Thyroid gland (tissue), 4 donors: ENCODE results near the gene MOBP. TPM values are rescaled to one million over a fixed set of nuclear protein-coding genes. Genes with fewer than 3 reads are reported as not detected.

Experiments used
- DNase-seq, 2 donors: peaks; one replicate each; pipeline ENCODE4 v3.0.0-alpha.2; 2019
- H3K27ac ChIP-seq, 3 donors: fragments of 200-600 bp; sonication (generic); 1 replicate in 2 of 3; 2 replicates in 1 of 3; pipeline ENCODE4 v1.5.1; 2016 to 2019; ENCODE audit warnings: mild to moderate bottlenecking in 1 of 3, moderate library complexity in 1 of 3
- H3K27me3 ChIP-seq: fragments of 200-600 bp; sonication (generic); one replicate; pipeline ENCODE4 v1.5.1; 2019
- H3K36me3 ChIP-seq, 2 donors: fragments of 200-600 bp; sonication (generic); one replicate each; pipeline ENCODE4 v1.5.1; 2016 to 2019
- H3K4me1 ChIP-seq, 2 donors: fragments of 200-600 bp; sonication (generic); one replicate each; pipeline ENCODE4 v1.5.1; 2017 to 2019
- H3K4me3 ChIP-seq, 3 donors: fragments of 200-600 bp; sonication (generic); replicated peaks in 1 of 3; 1 replicate in 2 of 3; 2 replicates in 1 of 3; pipeline ENCODE4 v1.5.1; 2016; ENCODE audit warnings: mild to moderate bottlenecking in 1 of 3
- H3K9me3 ChIP-seq: fragments of 200-600 bp; sonication (generic); one replicate; pipeline ENCODE4 v1.5.1; 2017
- CTCF ChIP-seq, 6 experiments: fragments of 200-600 bp in 3 of 6; fragments of 450-650 bp in 3 of 6; sonication (generic) in 3 of 6; IDR thresholded peaks; one replicate each; pipeline ENCODE4 v1.5.1; 2016 to 2019; ENCODE audit warnings: antibody characterized with exemption in 6 of 6, mild to moderate bottlenecking in 2 of 6, inconsistent platforms in 1 of 6, moderate library complexity in 1 of 6
- POLR2A ChIP-seq, 2 donors: fragments of 450-650 bp; IDR thresholded peaks; one replicate each; pipeline ENCODE4 v1.6.1; 2017; ENCODE audit warnings: antibody characterized with exemption in 2 of 2, mild to moderate bottlenecking in 2 of 2, moderate library complexity in 1 of 2
- WGBS, 2 donors: methylation state at CpG; one replicate each; pipeline ENCODE4 v1.1.5; 2017; 5-methylcytosine and 5-hydroxymethylcytosine counted together
- intact Hi-C: fragments of 100-400 bp; cut with DNase I; formaldehyde crosslinking; loops from one replicate; pipeline ENCODE4 v1.15.1; 2023
- total RNA-seq, 4 donors: library from RNA; depleted of rRNA; stranded (reverse); fragments of >200 nt; gene quantifications; one replicate each; pipeline ENCODE4 v1.2.3, GENCODE V29; 2016

Gene MOBP
- total RNA-seq, 4 donors from 2014 or later = not detected

GRCh38 chr3:39494781-39495180 lies 27.3 kb downstream of the MOBP start:
- DNase-seq = no peak
- intact Hi-C loops = loop anchor here (5.0 kb wide), 2 partner anchors 52 to 82 kb away; no protein-coding TSS in a partner anchor
- H3K36me3 ChIP-seq = no peaks in the 10 kb centered on the region
- no peaks in the 10 kb centered on the region for H3K27me3 ChIP-seq
- H3K4me3 ChIP-seq = no peak overlapping the region
- TF ChIP-seq POLR2A (IDR thresholded peaks at IDR 0.05) = no peak
- TF ChIP-seq CTCF (IDR thresholded peaks at IDR 0.05) = no peak
- WGBS, 2 donors = 47 to 54% methylated on average over 4 of the region's 4 CpGs
- no peaks in the 10 kb centered on the region for H3K4me1 ChIP-seq
- H3K9me3 ChIP-seq = no peaks in the 10 kb centered on the region
- no peak overlapping the region for H3K27ac ChIP-seq

- no peak overlapping the region for H3K4me3 ChIP-seq
- DNase-seq = no peak
- no peaks in the 10 kb centered on the region for H3K4me1 ChIP-seq
- H3K9me3 ChIP-seq = no peaks in the 10 kb centered on the region
- H3K36me3 ChIP-seq = no peaks in the 10 kb centered on the region
- no peaks in the 10 kb centered on the region for H3K27me3 ChIP-seq
- 76 to 87% methylated on average over 5 of the region's 5 CpGs for WGBS, 2 donors
- TF ChIP-seq POLR2A (IDR thresholded peaks at IDR 0.05) = no peak
- no peak for TF ChIP-seq CTCF (IDR thresholded peaks at IDR 0.05)
- H3K27ac ChIP-seq = no peak overlapping the region
- intact Hi-C loops = loop anchor here (5.0 kb wide), 2 partner anchors 55 to 85 kb away; no protein-coding TSS in a partner anchor
These were observed 30.3 kb downstream of the MOBP start for GRCh38 chr3:39497753-39498152.

- no peak overlapping the region for H3K27ac ChIP-seq
- DNase-seq = no peak
- intact Hi-C loops = loop anchor here (5.0 kb wide), 2 partner anchors 57 to 87 kb away; no protein-coding TSS in a partner anchor
- 62 to 74% methylated on average over 2 of the region's 2 CpGs for WGBS, 2 donors
- H3K36me3 ChIP-seq = no peaks in the 10 kb centered on the region
- no peak overlapping the region for H3K4me3 ChIP-seq
- no peaks in the 10 kb centered on the region for H3K27me3 ChIP-seq
- H3K9me3 ChIP-seq = no peaks in the 10 kb centered on the region
- H3K4me1 ChIP-seq = no peaks in the 10 kb centered on the region
- TF ChIP-seq POLR2A (IDR thresholded peaks at IDR 0.05) (no peak), CTCF (IDR thresholded peaks at IDR 0.05) (no peak)
These were observed 32.3 kb downstream of the MOBP start for GRCh38 chr3:39499651-39500273.

- intact Hi-C loops = no loop called here
- Histone ChIP-seq H3K36me3 (no peaks in the 10 kb centered on the region), H3K9me3 (no peaks in the 10 kb centered on the region), H3K27ac (no peak overlapping the region), H3K27me3 (no peaks in the 10 kb centered on the region), H3K4me1 (no peaks in the 10 kb centered on the region), H3K4me3 (no peak overlapping the region)
- whole genome bisulfite sequencing, 2 donors = 77 to 81% methylated on average over 3 of the region's 3 CpGs
- no peak for TF ChIP-seq POLR2A (IDR thresholded peaks at IDR 0.05)
- TF ChIP-seq CTCF (IDR thresholded peaks at IDR 0.05) = no peak
- DNase-seq = no peak
These were observed 33.6 kb downstream of the MOBP start for GRCh38 chr3:39501059-39501458.

- TF ChIP-seq POLR2A (IDR thresholded peaks at IDR 0.05) = no peak
- no peak for TF ChIP-seq CTCF (IDR thresholded peaks at IDR 0.05)
- Histone ChIP-seq H3K36me3 (no peaks in the 10 kb centered on the region), H3K4me1 (no peaks in the 10 kb centered on the region), H3K27me3 (no peaks in the 10 kb centered on the region), H3K27ac (no peak overlapping the region), H3K4me3 (no peak overlapping the region), H3K9me3 (no peaks in the 10 kb centered on the region)
- 10 to 38% methylated on average over 28 to 39 of the region's 53 CpGs for WGBS, 2 donors
- DNase-seq = peak; percentile 8 to 23
- intact Hi-C loops = no loop called here
These were observed 34.7 kb downstream of the MOBP start for GRCh38 chr3:39501968-39502837.
